IMR-90 (cell line): Measurements from ENCODE around the gene IGFBP1. TPM values are rescaled to one million over a fixed set of nuclear protein-coding genes. Genes with fewer than 3 reads are reported as not detected.

Experiments used
- ATAC-seq: fragments of 200-7000 bp; cut with Tn5 transposase; 2 replicates; pipeline ENCODE4 v1.9.1; 2020; ENCODE audit warnings: low read depth, mild to moderate bottlenecking, moderate library complexity
- BruUV-seq: library from RNA; stranded (reverse); fragments of 400-500 nt; replicated peaks from 2 replicates; lab custom pipeline; 2021; lab: Mats Ljungman, UMichigan
- CTCF ChIA-PET: fragments of 300-600 bp; formaldehyde crosslinking; extraction: SDS; loops from one replicate; lab custom pipeline; 2021; ENCODE audit warnings: antibody characterized with exemption; lab: Yijun Ruan, JAX
- POLR2A ChIA-PET: fragments of 300-600 bp; sonication (Branson Sonifier 250); formaldehyde crosslinking; loops from one replicate; lab custom pipeline; 2022; ENCODE audit warnings: antibody characterized with exemption; ENCODE audit not compliant: unreplicated experiment; lab: Charles Lee
- DNase-seq: peaks from one replicate; pipeline ENCODE4 v3.0.0; 2013
- H2AFZ ChIP-seq: replicated peaks from 2 replicates; pipeline ENCODE3; 2013; ENCODE audit warnings: low read length, mild to moderate bottlenecking; ENCODE audit not compliant: poor library complexity
- H2AK5ac ChIP-seq: 2 replicates; pipeline ENCODE4 v1.6.1; 2013; ENCODE audit warnings: low read depth, low read length, inconsistent platforms
- H2AK9ac ChIP-seq: replicated peaks from 2 replicates; pipeline ENCODE3; 2013; ENCODE audit warnings: mild to moderate bottlenecking, low read depth, low read length, moderate library complexity; ENCODE audit not compliant: poor library complexity
- H2BK120ac ChIP-seq: 2 replicates; pipeline ENCODE4 v1.6.1; 2013; ENCODE audit warnings: low read depth, low read length, inconsistent platforms
- H2BK15ac ChIP-seq: 3 replicates; pipeline ENCODE4 v1.6.1; 2013; ENCODE audit warnings: low read depth, low read length, inconsistent platforms
- H2BK20ac ChIP-seq: 2 replicates; pipeline ENCODE4 v1.6.1; 2013; ENCODE audit warnings: low read depth, mild to moderate bottlenecking, inconsistent platforms, low read length, moderate library complexity
- H2BK5ac ChIP-seq: 2 replicates; pipeline ENCODE4 v1.6.1; 2013; ENCODE audit warnings: mild to moderate bottlenecking, low read depth, low read length, inconsistent platforms; ENCODE audit not compliant: poor library complexity, severe bottlenecking
- H3K14ac ChIP-seq: replicated peaks from 2 replicates; pipeline ENCODE4 v1.6.1; 2013; ENCODE audit warnings: low read depth, low read length, inconsistent platforms
- H3K18ac ChIP-seq: 2 replicates; pipeline ENCODE4 v1.6.1; 2013; ENCODE audit warnings: low read depth, low read length, control low read depth
- H3K23ac ChIP-seq: 2 replicates; pipeline ENCODE4 v1.6.1; 2013; ENCODE audit warnings: low read depth, low read length, inconsistent platforms
- H3K27ac ChIP-seq: 2 replicates; pipeline ENCODE4 v1.5.1; 2013; ENCODE audit warnings: mild to moderate bottlenecking, control low read depth, low read length; ENCODE audit not compliant: insufficient read depth
- H3K27me3 ChIP-seq: 2 replicates; pipeline ENCODE4 v1.6.1; 2013; ENCODE audit warnings: low read length; ENCODE audit not compliant: control insufficient read depth, insufficient read depth
- H3K36me3 ChIP-seq: 2 replicates; pipeline ENCODE4 v1.6.1; 2013; ENCODE audit warnings: low read length, mixed read lengths; ENCODE audit not compliant: control insufficient read depth, insufficient read depth
- H3K4ac ChIP-seq: 2 replicates; pipeline ENCODE4 v1.6.1; 2013; ENCODE audit warnings: low read depth, low read length, inconsistent platforms
- H3K4me1 ChIP-seq: 2 replicates; pipeline ENCODE4 v1.6.1; 2013; ENCODE audit warnings: low read length, mixed read lengths; ENCODE audit not compliant: control insufficient read depth, insufficient read depth
- H3K4me2 ChIP-seq: 2 replicates; pipeline ENCODE4 v1.6.1; 2013; ENCODE audit warnings: low read depth, mild to moderate bottlenecking, control low read depth, low read length, moderate library complexity
- H3K4me3 ChIP-seq: 2 replicates; pipeline ENCODE4 v1.5.1; 2013; ENCODE audit warnings: low read depth, mild to moderate bottlenecking, control low read depth, low read length, moderate library complexity; ENCODE audit not compliant: insufficient read depth
- H3K56ac ChIP-seq: 2 replicates; pipeline ENCODE4 v1.6.1; 2013; ENCODE audit warnings: low read length, inconsistent platforms; ENCODE audit not compliant: insufficient read depth; ENCODE audit errors: extremely low read depth
- H3K79me1 ChIP-seq, 2 experiments: 2 replicates each; pipeline ENCODE4 v1.6.1; 2013; ENCODE audit warnings: low read length in 2 of 2, inconsistent platforms in 1 of 2, low read depth in 1 of 2
- H3K9ac ChIP-seq: 2 replicates; pipeline ENCODE4 v1.6.1; 2013; ENCODE audit warnings: low read depth, low read length, control low read depth
- H3K9me1 ChIP-seq: 2 replicates; pipeline ENCODE4 v1.6.1; 2013; ENCODE audit warnings: low read length, inconsistent platforms; ENCODE audit not compliant: insufficient read depth
- H3K9me3 ChIP-seq: 2 replicates; pipeline ENCODE4 v1.6.1; 2013; ENCODE audit warnings: low read length; ENCODE audit not compliant: control insufficient read depth, insufficient read depth
- H4K20me1 ChIP-seq: 2 replicates; pipeline ENCODE4 v1.6.1; 2013; ENCODE audit warnings: low read length, inconsistent platforms; ENCODE audit not compliant: insufficient read depth
- H4K5ac ChIP-seq: 2 replicates; pipeline ENCODE4 v1.6.1; 2013; ENCODE audit warnings: mild to moderate bottlenecking, low read depth, low read length, control low read depth
- H4K8ac ChIP-seq, 2 experiments: 2 replicates each; pipeline ENCODE4 v1.6.1; 2013; ENCODE audit warnings: low read depth in 2 of 2, low read length in 2 of 2, control low read depth in 1 of 2, inconsistent platforms in 1 of 2
- H4K91ac ChIP-seq: 2 replicates; pipeline ENCODE4 v1.6.1; 2013; ENCODE audit warnings: low read depth, low read length, inconsistent platforms; ENCODE audit not compliant: insufficient read depth
- BHLHE40 ChIP-seq: fragments of 150-350 bp; IDR thresholded peaks from 2 replicates; pipeline ENCODE4 v1.6.1; 2016; ENCODE audit warnings: mild to moderate bottlenecking, low read depth, low read length
- CEBPB ChIP-seq: IDR thresholded peaks from 2 replicates; pipeline ENCODE4 v1.6.1; 2012; ENCODE audit warnings: low read depth, low read length, improper control_type of control experiment
- CHD1 ChIP-seq: IDR thresholded peaks from 2 replicates; pipeline ENCODE4 v1.6.1; 2012; ENCODE audit warnings: low read depth, low read length, improper control_type of control experiment
- CTCF ChIP-seq: conservative IDR thresholded peaks from 2 replicates; pipeline ENCODE4 v1.5.1; 2012; ENCODE audit warnings: mild to moderate bottlenecking, low read depth, low read length, improper control_type of control experiment
- ELK1 ChIP-seq: fragments of 150-350 bp; IDR thresholded peaks from 2 replicates; pipeline ENCODE4 v1.6.1; 2016; ENCODE audit warnings: low read depth, mild to moderate bottlenecking, low read length, moderate library complexity, borderline replicate concordance
- FOS ChIP-seq: fragments of 150-350 bp; IDR thresholded peaks from 2 replicates; pipeline ENCODE4 v1.6.1; 2016; ENCODE audit warnings: low read depth, low read length
- MAFK ChIP-seq: IDR thresholded peaks from 2 replicates; pipeline ENCODE4 v1.6.1; 2012; ENCODE audit warnings: low read depth, low read length, improper control_type of control experiment
- MAZ ChIP-seq: IDR thresholded peaks from 2 replicates; pipeline ENCODE4 v1.6.1; 2012; ENCODE audit warnings: low read depth, mild to moderate bottlenecking, low read length, improper control_type of control experiment, moderate library complexity, borderline replicate concordance
- NFE2L2 ChIP-seq: fragments of 150-350 bp; IDR thresholded peaks from 2 replicates; pipeline ENCODE4 v1.6.1; 2016; ENCODE audit warnings: low read depth, mild to moderate bottlenecking, low read length
- POLR2A ChIP-seq: IDR thresholded peaks from 2 replicates; pipeline ENCODE4 v1.6.1; 2012; ENCODE audit warnings: mild to moderate bottlenecking, low read depth, low read length
- RAD21 ChIP-seq: IDR thresholded peaks from 2 replicates; pipeline ENCODE4 v1.6.1; 2012; ENCODE audit warnings: low read length, improper control_type of control experiment
- RCOR1 ChIP-seq: IDR thresholded peaks from 2 replicates; pipeline ENCODE4 v1.6.1; 2012; ENCODE audit warnings: mild to moderate bottlenecking, low read length, improper control_type of control experiment; ENCODE audit not compliant: insufficient replicate concordance
- RFX5 ChIP-seq: IDR thresholded peaks from 2 replicates; pipeline ENCODE4 v1.8.0; 2012; ENCODE audit warnings: low read depth, mild to moderate bottlenecking, low read length, moderate library complexity
- SMC3 ChIP-seq: fragments of 150-350 bp; IDR thresholded peaks from 2 replicates; pipeline ENCODE4 v1.6.1; 2016; ENCODE audit warnings: low read depth, mild to moderate bottlenecking, antibody characterized with exemption, low read length, moderate library complexity
- USF2 ChIP-seq: fragments of 150-350 bp; IDR thresholded peaks from 2 replicates; pipeline ENCODE4 v1.6.1; 2017; ENCODE audit warnings: mild to moderate bottlenecking, antibody characterized with exemption, low read length, low read depth
- WGBS, 2 experiments: methylation state at CpG; one replicate each; pipeline versions ENCODE4 v1.1.5 to v1.1.7; 2013; ENCODE audit warnings: missing lambda C conversion rate in 2 of 2; ENCODE audit not compliant: insufficient read length in 1 of 2; ENCODE audit errors: extremely low coverage in 2 of 2; 5-methylcytosine and 5-hydroxymethylcytosine counted together
- dilution Hi-C: fragments of 300-500 bp; cut with HindIII; formaldehyde crosslinking; loops from one replicate; pipeline ENCODE4 v1.14.3; 2018; ENCODE audit warnings: low sequenced_read_pairs; ENCODE audit not compliant: unreplicated experiment
- in situ Hi-C: fragments of 300-500 bp; cut with MboI; formaldehyde crosslinking; loops from 3 replicates; pipeline ENCODE4 v1.14.3; 2019; ENCODE audit warnings: low sequenced_read_pairs, inconsistent platforms, mixed read lengths
- intact Hi-C: fragments of 100-400 bp; cut with micrococcal nuclease; formaldehyde crosslinking; loops from 2 replicates; pipeline ENCODE4 v1.10.0; 2022
- polyA plus RNA-seq, 3 experiments: library from polyadenylated mRNA; depleted of rRNA; stranded (reverse); fragments of >200 nt; gene quantifications; 2 replicates each; pipeline ENCODE4 v1.2.3, GENCODE V29; 2012; ENCODE audit warnings: low replicate concordance in 1 of 3
- total RNA-seq: library from RNA; depleted of rRNA; stranded (reverse); fragments of >200 nt; gene quantifications from 2 replicates; pipeline ENCODE4 v1.2.3, GENCODE V29; 2012

The IGFBP1 gene
- total and polyA plus RNA-seq, 2 of the 4 experiments (the other 2 are of a cell fraction), result not detected

GRCh38 chr7:45940939-45941338 lies 52.7 kb downstream of the IGFBP1 start:
- Histone ChIP-seq H3K4ac (no peak overlapping the region), H3K79me1 (no peaks in the 10 kb centered on the region), H3K56ac (no peak overlapping the region), H3K4me2 (no peak overlapping the region), H2BK20ac (no peak overlapping the region), H3K4me1 (no peaks in the 10 kb centered on the region), H2AK9ac (no peak overlapping the region), H3K14ac (no peak overlapping the region), H3K18ac (no peak overlapping the region), H2AK5ac (no peak overlapping the region), H3K23ac (no peak overlapping the region), H3K4me3 (no peak overlapping the region), H4K91ac (no peak overlapping the region), H3K27ac (no peak overlapping the region), H4K20me1 (no peaks in the 10 kb centered on the region), H3K9me3 (no peaks in the 10 kb centered on the region; the same call in 1 of the 2 replicates), H2AFZ (no peak overlapping the region), H3K27me3 (0 out of 2 replicates have a peak, but pooled peaks cover 2% of the 10 kb centered on the region), H2BK15ac (no peak overlapping the region), H4K5ac (no peak overlapping the region), H4K8ac (no peak overlapping the region), H3K9ac (no peak overlapping the region), H2BK5ac (no peak overlapping the region), H3K9me1 (peaks cover 12% of the 10 kb centered on the region), H3K36me3 (no peaks in the 10 kb centered on the region), H2BK120ac (no peak overlapping the region)
- ChIA-PET POLR2A (no interaction called here), CTCF (no interaction called here)
- intact Hi-C loops (no loop called here), in situ Hi-C loops (no loop called here), dilution Hi-C loops (no loop called here)
- BruUV-seq, result no TSS peak
- DNase-seq (no peak), ATAC-seq (no peak)
- no CpG with 5 or more reads among the region's 7 CpGs for WGBS, 2 experiments
- no peak for TF ChIP-seq FOS
- TF ChIP-seq CHD1, result no peak
- TF ChIP-seq USF2, result no peak
- no peak for TF ChIP-seq SMC3
- no peak for TF ChIP-seq MAZ
- TF ChIP-seq BHLHE40, result no peak
- no peak for TF ChIP-seq RFX5
- TF ChIP-seq RAD21, result no peak
- TF ChIP-seq RCOR1, result no peak
- no peak for TF ChIP-seq CTCF
- no peak for TF ChIP-seq POLR2A
- no peak for TF ChIP-seq CEBPB
- no peak for TF ChIP-seq ELK1
- TF ChIP-seq MAFK, result no peak
- no peak for TF ChIP-seq NFE2L2
